KMS-11 (cell line): ENCODE data around the gene HCK.

Experiments used
- H2AFZ ChIP-seq: fragments of 200-600 bp; sonication (generic); 2 replicates; pipeline ENCODE4 v1.6.1; 2016; ENCODE audit warnings: antibody characterized with exemption, mixed run types, low read depth
- H3K27ac ChIP-seq: fragments of 200-600 bp; sonication (generic); 2 replicates; pipeline ENCODE4 v1.6.1; 2016; ENCODE audit warnings: mild to moderate bottlenecking, mixed run types
- H3K27me3 ChIP-seq: fragments of 200-600 bp; sonication (generic); 2 replicates; pipeline ENCODE4 v1.6.1; 2017; ENCODE audit warnings: mild to moderate bottlenecking, low read depth, mixed run types, moderate library complexity; ENCODE audit not compliant: insufficient read depth
- H3K36me3 ChIP-seq: fragments of 200-600 bp; sonication (generic); 2 replicates; pipeline ENCODE4 v1.6.1; 2017; ENCODE audit warnings: mild to moderate bottlenecking, mixed run types; ENCODE audit not compliant: insufficient read depth
- H3K4me1 ChIP-seq: fragments of 200-600 bp; sonication (generic); 2 replicates; pipeline ENCODE4 v1.6.1; 2016; ENCODE audit warnings: mild to moderate bottlenecking, low read depth, mixed run types; ENCODE audit not compliant: poor library complexity, severe bottlenecking
- H3K4me2 ChIP-seq: fragments of 200-600 bp; sonication (generic); 2 replicates; pipeline ENCODE4 v1.7.0; 2016; ENCODE audit warnings: mild to moderate bottlenecking, mixed run types
- H3K4me3 ChIP-seq: fragments of 200-600 bp; sonication (generic); IDR thresholded peaks from 2 replicates; pipeline ENCODE4 v1.6.1; 2017; ENCODE audit warnings: low read depth, low read length, mixed read lengths; ENCODE audit not compliant: insufficient read depth
- H3K79me2 ChIP-seq: fragments of 200-600 bp; sonication (generic); 2 replicates; pipeline ENCODE4 v1.6.1; 2016; ENCODE audit warnings: low read depth, mixed run types; ENCODE audit not compliant: insufficient read depth
- H3K9ac ChIP-seq: fragments of 200-600 bp; sonication (generic); 2 replicates; pipeline ENCODE4 v1.6.1; 2016; ENCODE audit warnings: mild to moderate bottlenecking, mixed run types
- H4K20me1 ChIP-seq: fragments of 200-600 bp; sonication (generic); 2 replicates; pipeline ENCODE4 v1.6.1; 2016; ENCODE audit warnings: mild to moderate bottlenecking, mixed run types; ENCODE audit not compliant: insufficient read depth
- TF ChIP-seq, protein P1 (sequence below): fragments of 200-600 bp; sonication (generic); conservative IDR thresholded peaks from 2 replicates; pipeline ENCODE4 v1.6.1; 2017; ENCODE audit warnings: low read depth, mild to moderate bottlenecking, antibody characterized with exemption, low read length, moderate library complexity, mixed read lengths

The HCK gene

GRCh38 chr20:32040142-32040953, 11.7 kb upstream of the HCK start:
- Histone ChIP-seq H3K4me1 (peaks cover 14% of the 10 kb centered on the region), H3K36me3 (no peaks in the 10 kb centered on the region), H3K9ac (no peak overlapping the region), H4K20me1 (no peaks in the 10 kb centered on the region), H2AFZ (no peak overlapping the region), H3K4me3 (no peak overlapping the region), H3K27me3 (no peaks in the 10 kb centered on the region), H3K79me2 (no peaks in the 10 kb centered on the region), H3K4me2 (no peak overlapping the region), H3K27ac (no peak overlapping the region)
- TF ChIP-seq, protein P1, sequence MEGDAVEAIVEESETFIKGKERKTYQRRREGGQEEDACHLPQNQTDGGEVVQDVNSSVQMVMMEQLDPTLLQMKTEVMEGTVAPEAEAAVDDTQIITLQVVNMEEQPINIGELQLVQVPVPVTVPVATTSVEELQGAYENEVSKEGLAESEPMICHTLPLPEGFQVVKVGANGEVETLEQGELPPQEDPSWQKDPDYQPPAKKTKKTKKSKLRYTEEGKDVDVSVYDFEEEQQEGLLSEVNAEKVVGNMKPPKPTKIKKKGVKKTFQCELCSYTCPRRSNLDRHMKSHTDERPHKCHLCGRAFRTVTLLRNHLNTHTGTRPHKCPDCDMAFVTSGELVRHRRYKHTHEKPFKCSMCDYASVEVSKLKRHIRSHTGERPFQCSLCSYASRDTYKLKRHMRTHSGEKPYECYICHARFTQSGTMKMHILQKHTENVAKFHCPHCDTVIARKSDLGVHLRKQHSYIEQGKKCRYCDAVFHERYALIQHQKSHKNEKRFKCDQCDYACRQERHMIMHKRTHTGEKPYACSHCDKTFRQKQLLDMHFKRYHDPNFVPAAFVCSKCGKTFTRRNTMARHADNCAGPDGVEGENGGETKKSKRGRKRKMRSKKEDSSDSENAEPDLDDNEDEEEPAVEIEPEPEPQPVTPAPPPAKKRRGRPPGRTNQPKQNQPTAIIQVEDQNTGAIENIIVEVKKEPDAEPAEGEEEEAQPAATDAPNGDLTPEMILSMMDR, result no peak

DNA sequence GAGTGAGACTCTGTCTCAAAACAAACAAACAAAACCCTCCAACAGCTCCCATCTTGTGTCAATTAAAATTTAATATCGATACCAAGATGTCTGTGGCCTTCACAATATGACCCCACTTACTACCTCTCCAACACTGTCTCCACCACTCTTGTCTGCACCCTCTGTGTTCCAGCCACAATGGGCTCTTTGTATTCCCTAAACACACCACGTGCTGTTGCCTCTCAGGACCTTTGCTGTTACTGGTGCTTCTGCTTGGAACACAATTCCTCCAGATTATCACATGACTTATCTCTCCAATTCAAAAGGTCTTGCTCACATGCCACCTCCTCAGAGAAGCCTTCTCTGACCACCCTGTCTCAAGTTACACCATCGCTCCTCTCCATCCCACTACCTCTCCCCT, 6.0 kb upstream of the HCK start:
- Histone ChIP-seq H3K79me2 (no peaks in the 10 kb centered on the region), H3K4me3 (no peak overlapping the region), H2AFZ (no peak overlapping the region), H3K27ac (no peak overlapping the region), H4K20me1 (no peaks in the 10 kb centered on the region), H3K27me3 (no peaks in the 10 kb centered on the region), H3K36me3 (no peaks in the 10 kb centered on the region), H3K4me2 (no peak overlapping the region), H3K4me1 (no peaks in the 10 kb centered on the region), H3K9ac (no peak overlapping the region)
- TF ChIP-seq, protein P1, result no peak

GRCh38 chr20:32050324-32050841, 1.7 kb upstream of the HCK start:
- Histone ChIP-seq H3K36me3 (no peaks in the 10 kb centered on the region), H3K4me2 (no peak overlapping the region), H3K79me2 (no peaks in the 10 kb centered on the region), H3K9ac (no peak overlapping the region), H4K20me1 (no peaks in the 10 kb centered on the region), H2AFZ (no peak overlapping the region), H3K27me3 (peaks cover 13% of the 10 kb centered on the region; the same call in 1 of the 2 replicates), H3K27ac (no peak overlapping the region), H3K4me3 (no peak overlapping the region), H3K4me1 (no peaks in the 10 kb centered on the region)
- TF ChIP-seq, protein P1, result no peak

GRCh38 chr20:32050851-32051556, 1.0 kb upstream of the HCK start:
- H3K27me3 ChIP-seq, result peaks cover 13% of the 10 kb centered on the region; the same call in 1 of the 2 replicates
- H3K4me2 ChIP-seq, result no peak overlapping the region
- no peaks in the 10 kb centered on the region for H3K4me1 ChIP-seq
- no peaks in the 10 kb centered on the region for H4K20me1 ChIP-seq
- H2AFZ ChIP-seq, result no peak overlapping the region
- no peaks in the 10 kb centered on the region for H3K36me3 ChIP-seq
- TF ChIP-seq, protein P1, result no peak
- H3K27ac ChIP-seq, result no peak overlapping the region
- H3K79me2 ChIP-seq, result no peaks in the 10 kb centered on the region
- H3K4me3 ChIP-seq, result no peak overlapping the region
- no peak overlapping the region for H3K9ac ChIP-seq
